ENCODE results near the gene LIN7A. TPM values are rescaled to one million over a fixed set of nuclear protein-coding genes. Genes with fewer than 3 reads are reported as not detected.

The LIN7A gene
- total and polyA plus RNA-seq, 7 donors = 0.60 to 10.7 (median 4.6) TPM

DNA sequence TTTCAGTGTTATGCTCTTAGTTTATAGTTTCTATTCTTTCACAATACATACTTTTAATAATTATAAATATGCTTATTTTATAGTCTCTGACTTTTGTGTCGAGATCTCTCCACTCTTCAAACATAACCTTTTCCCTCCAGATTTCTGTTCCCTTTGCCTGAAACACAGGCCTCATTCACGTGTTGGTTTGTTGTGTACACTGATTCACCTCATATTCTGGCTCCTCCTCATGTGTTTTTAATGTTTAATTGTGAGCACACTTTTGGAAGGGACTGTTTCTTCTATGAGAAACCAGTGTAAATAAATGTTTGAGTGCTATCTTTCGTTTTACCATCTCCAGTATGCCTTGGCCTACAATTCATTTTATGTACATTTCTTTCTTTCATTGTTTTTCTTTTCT, 20.1 kb downstream of the LIN7A start:
- Histone ChIP-seq H3K36me3 (no peaks in the 10 kb centered on the region), H3K4me3 (no peak overlapping the region), H3K27me3 (no peaks in the 10 kb centered on the region), H3K9me3 (no peaks in the 10 kb centered on the region), H3K27ac (no peak overlapping the region), H3K4me1 (no peaks in the 10 kb centered on the region)
- intact Hi-C loops (cut with DNase I) = no loop called here
- 53 to 71% methylated on average over 3 of the region's 3 CpGs for WGBS, 2 donors
- TF ChIP-seq POLR2AphosphoS5 (IDR thresholded peaks at IDR 0.05) (no peak), EP300 (IDR thresholded peaks at IDR 0.05) (no peak), POLR2A (IDR thresholded peaks at IDR 0.05) (no peak)
- TF ChIP-seq, protein P1, sequence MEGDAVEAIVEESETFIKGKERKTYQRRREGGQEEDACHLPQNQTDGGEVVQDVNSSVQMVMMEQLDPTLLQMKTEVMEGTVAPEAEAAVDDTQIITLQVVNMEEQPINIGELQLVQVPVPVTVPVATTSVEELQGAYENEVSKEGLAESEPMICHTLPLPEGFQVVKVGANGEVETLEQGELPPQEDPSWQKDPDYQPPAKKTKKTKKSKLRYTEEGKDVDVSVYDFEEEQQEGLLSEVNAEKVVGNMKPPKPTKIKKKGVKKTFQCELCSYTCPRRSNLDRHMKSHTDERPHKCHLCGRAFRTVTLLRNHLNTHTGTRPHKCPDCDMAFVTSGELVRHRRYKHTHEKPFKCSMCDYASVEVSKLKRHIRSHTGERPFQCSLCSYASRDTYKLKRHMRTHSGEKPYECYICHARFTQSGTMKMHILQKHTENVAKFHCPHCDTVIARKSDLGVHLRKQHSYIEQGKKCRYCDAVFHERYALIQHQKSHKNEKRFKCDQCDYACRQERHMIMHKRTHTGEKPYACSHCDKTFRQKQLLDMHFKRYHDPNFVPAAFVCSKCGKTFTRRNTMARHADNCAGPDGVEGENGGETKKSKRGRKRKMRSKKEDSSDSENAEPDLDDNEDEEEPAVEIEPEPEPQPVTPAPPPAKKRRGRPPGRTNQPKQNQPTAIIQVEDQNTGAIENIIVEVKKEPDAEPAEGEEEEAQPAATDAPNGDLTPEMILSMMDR (IDR thresholded peaks at IDR 0.05) = no peak
- no peak for DNase-seq

DNA sequence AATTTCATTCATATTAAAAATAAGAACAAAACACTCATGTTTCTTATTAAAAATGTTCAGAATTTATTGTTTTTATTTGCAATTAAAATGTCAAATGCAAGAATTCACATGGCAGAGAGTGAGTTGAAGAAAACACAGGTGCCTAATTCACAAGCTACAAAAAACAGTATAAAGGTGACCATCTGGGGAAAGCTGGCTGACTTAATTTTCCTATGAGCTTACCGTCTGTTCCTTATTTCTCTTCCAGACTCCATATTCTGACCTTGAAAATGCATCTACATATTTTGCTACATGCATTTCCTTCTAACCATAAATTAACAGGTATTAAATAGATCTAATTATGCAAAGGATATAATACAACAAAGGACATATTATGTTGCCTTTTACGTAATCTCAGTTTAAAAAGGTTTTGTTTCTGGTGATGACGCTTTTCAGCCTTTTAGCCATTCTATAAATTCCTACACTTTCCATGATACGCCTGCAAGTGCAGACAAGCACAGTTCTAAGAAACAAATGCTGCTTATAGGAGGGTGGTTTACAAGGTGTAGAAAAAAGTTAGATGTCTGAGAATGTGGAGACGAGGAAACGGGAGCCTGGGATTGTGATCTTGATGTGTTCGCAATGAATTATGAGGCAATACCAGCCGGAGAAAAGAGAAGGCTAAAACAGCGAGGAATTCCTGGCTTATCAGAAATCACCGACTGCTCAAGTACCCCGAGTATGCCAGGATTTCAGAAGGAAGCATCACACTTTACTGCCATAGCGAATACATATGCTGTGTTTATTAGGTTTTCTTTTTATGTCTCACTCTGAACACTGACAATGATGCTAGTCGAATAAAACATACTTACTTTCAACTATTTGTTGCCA, 24.6 kb downstream of the LIN7A start:
- Histone ChIP-seq H3K4me1 (no peaks in the 10 kb centered on the region), H3K36me3 (no peaks in the 10 kb centered on the region), H3K9me3 (no peaks in the 10 kb centered on the region), H3K27ac (no peak overlapping the region), H3K4me3 (no peak overlapping the region), H3K27me3 (no peaks in the 10 kb centered on the region)
- no peak for TF ChIP-seq POLR2A (IDR thresholded peaks at IDR 0.05)
- TF ChIP-seq, protein P1 (IDR thresholded peaks at IDR 0.05) = no peak
- TF ChIP-seq EP300 (IDR thresholded peaks at IDR 0.05) = no peak
- TF ChIP-seq POLR2AphosphoS5 (IDR thresholded peaks at IDR 0.05) = no peak
- intact Hi-C loops (cut with DNase I) = no loop called here
- 72 to 81% methylated on average over 13 of the region's 13 CpGs for WGBS, 2 donors
- DNase-seq = no peak

DNA sequence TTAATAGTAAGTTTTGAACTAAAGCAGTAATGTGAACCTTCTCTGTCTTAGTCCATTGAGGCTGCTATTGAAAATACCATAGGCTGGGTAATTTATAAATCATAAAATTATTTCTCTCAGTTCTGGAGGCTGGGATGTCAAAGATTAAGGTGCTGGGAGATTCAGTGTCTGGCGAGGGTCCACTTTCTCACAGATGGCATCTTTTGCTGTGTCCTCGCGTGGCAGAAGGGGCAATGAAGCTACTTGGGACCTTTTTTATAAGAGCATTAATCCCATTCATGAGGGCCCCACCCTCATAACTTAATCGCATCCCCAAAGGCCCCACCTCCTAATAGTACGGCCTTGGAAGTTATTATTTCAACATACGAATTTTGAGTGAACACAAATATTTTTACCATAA, 28.4 kb downstream of the LIN7A start:
- intact Hi-C loops (cut with DNase I) = no loop called here

DNA sequence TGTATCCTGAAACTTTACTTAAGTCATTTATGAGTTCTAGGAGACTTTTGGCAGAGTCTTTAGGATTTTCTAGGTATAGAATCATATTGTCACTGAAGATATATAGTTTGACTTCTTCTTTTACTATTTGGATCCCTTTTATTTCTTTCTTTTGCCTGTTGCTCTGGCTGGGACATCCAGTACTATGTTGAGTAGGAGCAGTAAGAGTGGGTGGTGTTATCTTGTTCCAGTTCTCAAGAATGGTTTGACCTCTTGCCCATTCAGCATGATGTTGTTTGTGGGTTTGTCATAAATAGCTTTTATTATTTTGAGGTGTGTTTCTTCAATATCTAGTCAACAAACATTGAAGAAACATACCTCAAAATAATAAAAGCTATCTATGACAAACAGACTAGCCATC, 35.0 kb downstream of the LIN7A start:
- no peak for DNase-seq
- Histone ChIP-seq H3K9me3 (no peaks in the 10 kb centered on the region), H3K27me3 (no peaks in the 10 kb centered on the region), H3K4me3 (no peak overlapping the region), H3K4me1 (no peaks in the 10 kb centered on the region), H3K27ac (no peak overlapping the region), H3K36me3 (no peaks in the 10 kb centered on the region)
- intact Hi-C loops (cut with DNase I) = no loop called here
- TF ChIP-seq, protein P1 (IDR thresholded peaks at IDR 0.05) = no peak
- TF ChIP-seq EP300 (IDR thresholded peaks at IDR 0.05) (no peak), POLR2A (IDR thresholded peaks at IDR 0.05) (no peak), POLR2AphosphoS5 (IDR thresholded peaks at IDR 0.05) (no peak)

More for the DNA sequence above, 28.4 kb downstream of the LIN7A start:
- H3K27me3 ChIP-seq = no peaks in the 10 kb centered on the region
- TF ChIP-seq POLR2A (IDR thresholded peaks at IDR 0.05) = no peak
- TF ChIP-seq POLR2AphosphoS5 (IDR thresholded peaks at IDR 0.05) = no peak
- no peak for TF ChIP-seq EP300 (IDR thresholded peaks at IDR 0.05)
- TF ChIP-seq, protein P1 (IDR thresholded peaks at IDR 0.05) = no peak
- WGBS, 2 donors = 87% methylated on average over 6 of the region's 6 CpGs
- DNase-seq = no peak
- H3K4me3 ChIP-seq = no peak overlapping the region
- no peaks in the 10 kb centered on the region for H3K36me3 ChIP-seq
- no peaks in the 10 kb centered on the region for H3K4me1 ChIP-seq
- H3K27ac ChIP-seq = no peak overlapping the region
- H3K9me3 ChIP-seq = no peaks in the 10 kb centered on the region
